GDM1 (cell line): ENCODE results near the gene MYO5A.
"Not testable (repeated sequence)": the region's sequence is repeated elsewhere in the genome, so short reads cannot be mapped to it uniquely, and the experiment has no call there.

Source experiments
- DNase-seq: peaks from one replicate; lab custom pipeline; 2025; lab: John Stamatoyannopoulos, UW

The MYO5A gene

GRCh38 chr15:52463638-52464037 lies 65.0 kb downstream of the MYO5A start:
- DNase-seq: no peak

- no peak for DNase-seq
Observed at GRCh38 chr15:52462806-52463360, 65.8 kb downstream of the MYO5A start.

GRCh38 chr15:52459701-52460100 lies 69.0 kb downstream of the MYO5A start:
- DNase-seq: not testable (repeated sequence)

GRCh38 chr15:52459265-52459664 lies 69.4 kb downstream of the MYO5A start:
- DNase-seq: not testable (repeated sequence)

- no peak for DNase-seq
Observed at GRCh38 chr15:52448011-52448890, 80.4 kb downstream of the MYO5A start.

GRCh38 chr15:52445954-52446353 lies 82.7 kb downstream of the MYO5A start:
- DNase-seq: no peak

GRCh38 chr15:52445553-52445952 lies 83.1 kb downstream of the MYO5A start:
- no peak for DNase-seq

- not testable (repeated sequence) for DNase-seq
Observed at GRCh38 chr15:52443205-52443604, 85.5 kb downstream of the MYO5A start.

- no peak for DNase-seq
Observed at GRCh38 chr15:52441841-52442240, 86.8 kb downstream of the MYO5A start.

GRCh38 chr15:52440946-52441345 lies 87.7 kb downstream of the MYO5A start:
- no peak for DNase-seq

- DNase-seq: no peak
Observed at GRCh38 chr15:52440414-52440813, 88.3 kb downstream of the MYO5A start.

GRCh38 chr15:52439470-52439869 lies 89.2 kb downstream of the MYO5A start:
- DNase-seq: no peak

- not testable (repeated sequence) for DNase-seq
Observed at GRCh38 chr15:52439042-52439441, 89.6 kb downstream of the MYO5A start.

GRCh38 chr15:52438047-52438446 lies 90.6 kb downstream of the MYO5A start:
- peak; percentile 85 for DNase-seq

GRCh38 chr15:52437646-52438045 lies 91.0 kb downstream of the MYO5A start:
- no peak for DNase-seq

- DNase-seq: no peak
Observed at GRCh38 chr15:52436981-52437380, 91.7 kb downstream of the MYO5A start.

- DNase-seq: no peak
Observed at GRCh38 chr15:52434885-52435284, 93.8 kb downstream of the MYO5A start.

GRCh38 chr15:52428297-52428696 lies 100.4 kb downstream of the MYO5A start:
- no peak for DNase-seq

GRCh38 chr15:52427804-52428203 lies 100.9 kb downstream of the MYO5A start:
- no peak for DNase-seq

- DNase-seq: no peak
Observed at GRCh38 chr15:52424856-52425431, 103.7 kb downstream of the MYO5A start.

GRCh38 chr15:52423852-52424251 lies 104.8 kb downstream of the MYO5A start:
- no peak for DNase-seq

GRCh38 chr15:52422001-52422400 lies 106.7 kb downstream of the MYO5A start:
- no peak for DNase-seq

GRCh38 chr15:52421029-52421428 lies 107.7 kb downstream of the MYO5A start:
- no peak for DNase-seq
